D721Med (cell line): ENCODE measurements around the gene TNFRSF1B.

Experiments used
- DNase-seq: peaks from one replicate; pipeline ENCODE4 v3.0.0; 2011; ENCODE audit warnings: low spot score; ENCODE audit not compliant: insufficient read length
- FAIRE-seq: peaks from 2 replicates; lab custom pipeline; 2011; peaks lifted over from hg19 to GRCh38; lab: Jason Lieb, UNC
- CTCF ChIP-seq: IDR thresholded peaks from 2 replicates; pipeline ENCODE4 v1.5.1; 2012; ENCODE audit warnings: mild to moderate bottlenecking, control low read depth; ENCODE audit not compliant: insufficient read depth; ENCODE audit errors: missing control alignments

Gene TNFRSF1B

GRCh38 chr1:12229386-12229834, 62.6 kb downstream of the TNFRSF1B start:
- TF ChIP-seq CTCF = no peak
- FAIRE-seq (no peak), DNase-seq (no peak)

GRCh38 chr1:12229835-12230548, 63.2 kb downstream of the TNFRSF1B start, which contains the start of gene VPS13D:
Gene VPS13D, plus strand, starts transcription at chr1:12230030. Its CDS starts 4,237 bp downstream, at chr1:12234267.
- FAIRE-seq = no peak
- peak; percentile 42 for DNase-seq
- peak; percentile 71 for TF ChIP-seq CTCF

- DNase-seq = no peak
- no peak for FAIRE-seq
- TF ChIP-seq CTCF = no peak
Observed at GRCh38 chr1:12230549-12231275, 63.9 kb downstream of the TNFRSF1B start.

GRCh38 chr1:12231276-12231595, 64.4 kb downstream of the TNFRSF1B start:
- no peak for FAIRE-seq
- no peak for DNase-seq
- TF ChIP-seq CTCF = no peak

- FAIRE-seq (no peak), DNase-seq (no peak)
- TF ChIP-seq CTCF = no peak
Observed at GRCh38 chr1:12232221-12232620, 65.4 kb downstream of the TNFRSF1B start.

- peak; percentile 20 for TF ChIP-seq CTCF
- FAIRE-seq = no peak
- no peak for DNase-seq
Observed at GRCh38 chr1:12244078-12244477, 77.3 kb downstream of the TNFRSF1B start.

- FAIRE-seq (no peak), DNase-seq (no peak)
- no peak for TF ChIP-seq CTCF
Observed at GRCh38 chr1:12244585-12244984, 77.8 kb downstream of the TNFRSF1B start.
